ENCODE measurements around the gene FILIP1L.

Gene FILIP1L

GRCh38 chr3:100125161-100125938 lies 11.0 kb upstream of the FILIP1L start:
- DNase-seq (ENCODE audit: low spot score): no peak

- no peak for DNase-seq (ENCODE audit: low spot score)
Measured at GRCh38 chr3:100124201-100124761, 10.0 kb upstream of the FILIP1L start.

GRCh38 chr3:100123112-100123511 lies 8.8 kb upstream of the FILIP1L start:
- DNase-seq (ENCODE audit: low spot score): no peak

- no peak for DNase-seq (ENCODE audit: low spot score)
Measured at GRCh38 chr3:100122321-100122720, 8.0 kb upstream of the FILIP1L start.

DNA sequence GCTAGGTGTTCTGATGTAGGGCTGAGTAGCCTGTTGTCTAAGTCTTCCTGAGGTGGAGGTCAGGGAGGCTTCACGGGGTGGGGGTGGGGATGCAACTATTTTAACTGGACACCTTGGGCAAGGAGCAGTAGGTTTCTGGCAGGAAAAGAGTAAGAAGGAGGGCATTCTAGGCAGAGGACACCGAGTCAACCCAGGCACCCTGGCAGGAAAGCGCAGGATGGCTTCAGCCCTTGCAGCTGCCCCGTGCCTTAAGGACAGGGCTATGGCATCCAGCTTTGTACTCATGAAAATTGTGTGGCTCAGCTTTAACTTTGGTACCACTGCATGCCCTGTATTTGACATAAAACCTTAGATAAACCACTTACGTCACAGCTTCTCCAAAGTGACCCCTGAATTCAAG lies 6.4 kb upstream of the FILIP1L start:
- no peak for DNase-seq (ENCODE audit: low spot score)

GRCh38 chr3:100120012-100120411 lies 5.7 kb upstream of the FILIP1L start:
- DNase-seq (ENCODE audit: low spot score): no peak

- DNase-seq (ENCODE audit: low spot score): no peak
Measured at GRCh38 chr3:100117093-100117492, 2.8 kb upstream of the FILIP1L start.

DNA sequence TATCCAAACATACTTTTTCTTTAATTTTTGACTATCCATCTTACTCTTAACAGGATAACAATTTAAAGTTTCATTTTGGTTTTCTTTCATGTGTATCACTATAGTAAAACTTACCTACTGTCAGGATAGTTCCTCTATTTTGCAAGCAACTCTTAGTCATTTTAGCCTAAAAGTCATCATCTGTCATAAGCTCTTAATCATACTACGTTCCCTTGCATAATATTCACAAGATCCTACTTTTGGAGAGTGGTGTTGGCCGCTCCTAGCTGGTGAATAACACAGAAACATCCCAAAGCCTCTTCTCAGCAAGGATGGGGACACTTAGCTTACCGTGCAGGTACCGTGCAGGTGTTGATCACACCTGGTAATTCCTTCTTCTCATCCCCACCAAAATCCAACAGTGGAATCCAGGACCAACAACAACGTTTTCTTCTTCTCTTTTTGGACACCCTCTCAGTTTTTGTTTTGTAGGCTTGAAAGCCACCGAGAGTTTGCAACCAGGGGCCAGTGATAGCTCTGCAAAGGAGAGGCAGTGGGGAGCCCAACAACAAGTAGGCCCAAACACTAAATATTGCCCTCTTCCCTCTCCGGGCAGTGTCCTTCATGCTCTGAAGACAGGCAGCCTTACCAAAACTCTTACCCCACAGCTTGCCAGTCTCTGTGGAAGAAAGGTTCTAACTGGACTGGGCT lies 433 bp downstream of the FILIP1L start:
- no peak for DNase-seq (ENCODE audit: low spot score)

GRCh38 chr3:100111728-100112127 lies 2.6 kb downstream of the FILIP1L start:
- no peak for DNase-seq (ENCODE audit: low spot score)

- no peak for DNase-seq (ENCODE audit: low spot score)
Measured at GRCh38 chr3:100110162-100110561, 4.1 kb downstream of the FILIP1L start.

DNA sequence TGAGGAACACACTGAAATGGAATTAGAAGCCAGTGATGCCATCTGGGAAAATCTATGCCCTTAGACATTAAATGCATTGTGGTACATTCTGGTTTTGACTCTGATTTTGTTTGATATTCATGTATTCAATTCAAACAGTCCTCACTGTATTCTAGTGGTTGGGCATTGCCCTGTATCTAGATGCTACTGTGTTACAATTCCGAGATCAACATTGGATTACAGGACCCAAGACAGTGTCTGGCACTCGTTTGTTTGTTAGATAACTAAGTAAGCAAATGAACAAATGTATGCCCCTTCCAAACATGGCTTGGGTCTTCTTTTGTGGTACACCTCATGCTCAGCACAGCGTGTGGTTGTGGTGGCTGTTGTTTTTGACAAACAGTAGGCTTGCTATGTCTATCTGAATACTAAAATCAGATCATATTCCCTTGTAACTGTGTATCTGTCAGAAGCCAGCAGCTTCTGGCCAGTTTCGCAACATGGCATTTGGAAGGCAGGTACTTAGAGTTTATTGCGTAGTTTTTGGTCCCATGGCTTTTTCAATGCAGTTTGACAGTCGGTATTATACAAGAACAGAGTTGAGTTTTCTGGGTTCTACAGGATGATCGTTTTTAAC lies 5.7 kb downstream of the FILIP1L start:
- no peak for DNase-seq (ENCODE audit: low spot score)

DNA sequence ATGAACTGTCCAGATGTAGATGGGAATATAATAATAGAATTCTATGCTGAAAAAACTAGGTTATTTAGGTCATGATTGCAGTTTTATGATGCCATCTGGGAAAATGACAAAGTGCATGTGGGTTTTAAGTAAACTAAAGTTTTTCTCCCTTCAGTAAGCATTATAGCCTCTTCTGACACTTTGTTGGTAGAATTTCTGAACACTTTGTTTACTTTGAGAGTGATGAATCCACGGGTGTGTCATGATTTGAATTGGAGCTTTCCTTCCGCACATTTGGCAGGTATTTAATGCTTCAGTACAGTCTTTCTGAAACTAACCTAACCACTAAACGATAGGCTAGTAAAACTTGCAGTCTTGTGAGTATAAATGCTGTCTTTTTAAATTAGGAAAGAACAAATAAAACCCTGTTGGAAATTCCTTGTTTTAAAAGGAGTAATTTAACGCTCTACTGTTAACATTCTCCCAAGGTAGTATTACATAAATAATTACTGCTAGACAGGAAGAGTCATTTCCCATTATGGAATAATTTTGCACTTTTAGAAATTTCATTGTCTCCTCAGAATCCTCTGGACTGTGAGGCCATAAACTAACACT lies 7.0 kb downstream of the FILIP1L start:
- DNase-seq (ENCODE audit: low spot score): no peak

- DNase-seq (ENCODE audit: low spot score): no peak
Measured at GRCh38 chr3:100106531-100107141, 7.7 kb downstream of the FILIP1L start.

DNA sequence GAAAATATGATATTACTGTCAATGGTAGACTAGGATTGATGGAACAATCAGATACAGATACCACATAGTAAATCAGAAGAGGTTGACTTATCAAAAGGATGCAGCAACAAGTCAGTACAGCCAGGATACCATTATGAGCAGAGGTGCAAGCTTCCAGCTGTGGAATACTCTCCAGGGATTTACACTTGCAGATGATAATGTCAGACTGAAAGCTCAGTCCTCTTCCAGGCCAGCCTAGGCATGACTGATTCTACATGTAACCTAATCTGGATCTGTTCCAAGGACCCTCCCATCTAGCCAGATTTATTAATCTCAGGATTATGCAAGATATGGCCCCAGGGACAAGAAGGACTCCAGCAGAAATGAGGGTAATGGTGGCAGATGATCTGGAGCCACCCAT lies 8.2 kb downstream of the FILIP1L start:
- DNase-seq (ENCODE audit: low spot score): no peak

DNA sequence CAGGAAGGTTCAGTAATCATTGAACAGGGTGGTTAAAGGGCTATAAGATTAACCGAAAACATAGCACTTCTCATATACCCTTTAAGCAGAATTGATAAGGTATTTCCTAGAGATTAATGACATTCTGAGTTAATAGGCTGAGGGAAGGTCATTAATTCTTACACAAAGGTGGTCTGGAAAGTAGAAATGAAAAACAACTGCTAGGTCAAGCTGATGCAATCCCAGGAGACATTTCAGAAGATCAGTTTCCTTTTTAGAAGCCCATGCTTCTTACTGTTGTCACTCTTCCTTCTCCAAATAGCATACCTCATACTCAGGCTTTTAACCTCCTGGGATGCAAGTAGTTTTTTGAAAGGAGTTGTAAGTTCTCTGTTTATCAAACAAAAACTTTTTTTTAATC lies 8.8 kb downstream of the FILIP1L start:
- DNase-seq (ENCODE audit: low spot score): no peak

GRCh38 chr3:100104817-100105413 lies 9.4 kb downstream of the FILIP1L start:
- DNase-seq (ENCODE audit: low spot score): no peak

DNA sequence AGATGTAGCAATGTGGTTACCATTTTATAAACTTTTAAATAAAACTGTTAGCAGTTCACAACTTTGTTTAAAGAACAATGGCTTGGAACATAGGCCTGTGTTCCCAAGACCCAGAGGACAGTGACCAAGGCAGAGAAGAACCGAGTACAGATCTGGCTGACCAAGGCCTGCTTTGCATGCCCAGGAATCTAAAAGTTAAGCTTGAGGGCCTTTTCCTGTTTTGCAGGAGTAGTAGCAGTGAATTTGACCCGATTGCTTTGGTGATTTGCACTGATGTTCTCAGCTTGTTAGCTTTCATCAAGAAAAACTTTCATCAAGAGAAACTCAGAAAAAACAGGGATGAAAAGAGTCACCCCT lies 9.9 kb downstream of the FILIP1L start:
- DNase-seq (ENCODE audit: low spot score): no peak

GRCh38 chr3:100103558-100104441 lies 10.5 kb downstream of the FILIP1L start:
- DNase-seq (ENCODE audit: low spot score): no peak

- no peak for DNase-seq (ENCODE audit: low spot score)
Measured at GRCh38 chr3:100102757-100103156, 11.5 kb downstream of the FILIP1L start.

DNA sequence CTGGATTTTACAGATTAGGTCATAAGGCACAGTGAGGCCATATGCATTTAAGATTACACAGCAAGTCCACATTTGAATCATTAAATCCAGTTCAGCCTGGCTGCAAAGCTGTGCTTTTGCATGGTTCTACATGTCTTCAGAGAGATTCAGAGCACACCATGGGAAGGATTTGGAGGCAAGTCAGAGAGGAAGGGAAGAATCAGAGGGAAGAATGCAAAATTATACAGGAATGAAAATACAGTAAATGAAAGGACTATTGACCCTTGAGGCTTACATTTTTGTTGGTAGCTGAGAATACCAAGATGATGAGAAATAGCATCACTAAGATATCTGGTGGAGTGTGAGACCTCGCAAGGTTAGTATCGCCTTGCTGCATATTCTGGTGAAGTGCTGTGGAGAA lies 13.9 kb downstream of the FILIP1L start:
- no peak for DNase-seq (ENCODE audit: low spot score)

DNA sequence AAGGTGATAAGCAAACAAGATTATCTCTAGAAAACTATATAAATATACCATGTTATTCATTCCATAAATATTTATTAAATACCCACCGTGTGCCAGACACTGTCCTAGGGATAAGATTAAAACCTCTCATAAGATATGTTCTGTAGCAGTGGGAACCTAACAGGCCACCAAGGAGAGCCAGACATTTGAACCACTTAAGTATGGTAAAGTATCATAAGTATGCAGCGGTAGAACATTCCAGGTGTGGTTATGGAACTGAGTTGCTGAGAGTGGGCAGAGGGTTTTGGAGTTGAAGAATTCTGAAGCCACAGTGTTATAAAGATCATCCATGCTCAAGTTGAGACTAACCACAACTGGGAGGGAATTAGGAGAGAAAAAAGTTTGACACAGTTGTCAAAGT lies 14.7 kb downstream of the FILIP1L start:
- DNase-seq (ENCODE audit: low spot score): no peak
